Dendritic cell treated with granulocyte-macrophage colony-stimulating factor and Interleukin-4, amounts not matched to agents 40 ng/mL and 50 ng/mL, for 4 days (primary cell): ENCODE data around the gene EPN1.
A peak's percentile ranks its signal among the peaks of the same experiment; 100 is the strongest.

ENCODE experiments used
- H3K27ac Mint-ChIP-seq: one replicate; pipeline ENCODE4 v1.8.0; 2022; ENCODE audit warnings: mild to moderate bottlenecking, mixed read lengths
- H3K27me3 Mint-ChIP-seq: one replicate; pipeline ENCODE4 v1.8.0; 2022; ENCODE audit warnings: mild to moderate bottlenecking, mixed read lengths
- H3K36me3 Mint-ChIP-seq: one replicate; pipeline ENCODE4 v1.8.0; 2022; ENCODE audit warnings: low read depth, mixed read lengths
- H3K4me1 Mint-ChIP-seq: one replicate; pipeline ENCODE4 v1.8.0; 2022; ENCODE audit warnings: low read depth, mixed read lengths
- H3K4me3 Mint-ChIP-seq: one replicate; pipeline ENCODE4 v1.8.0; 2022; ENCODE audit warnings: mild to moderate bottlenecking, moderate library complexity, mixed read lengths
- H3K9me3 Mint-ChIP-seq: one replicate; pipeline ENCODE4 v1.8.0; 2022; ENCODE audit warnings: mixed read lengths
- intact Hi-C: fragments of 100-400 bp; cut with micrococcal nuclease; formaldehyde crosslinking; loops from one replicate; pipeline ENCODE4 v1.15.0; 2022

Gene EPN1

GRCh38 chr19:55642153-55643002 is 32.6 kb upstream of the EPN1 start:
- peaks cover 77% of the 10 kb centered on the region for H3K4me1 Mint-ChIP-seq
- H3K36me3 Mint-ChIP-seq, result peaks cover 63% of the 10 kb centered on the region
- peak overlapping the region; percentile 96 for H3K4me3 Mint-ChIP-seq
- H3K9me3 Mint-ChIP-seq, result no peaks in the 10 kb centered on the region
- peak overlapping the region; percentile 89 for H3K27ac Mint-ChIP-seq
- intact Hi-C loops, result no loop called here
- no peaks in the 10 kb centered on the region for H3K27me3 Mint-ChIP-seq

- Mint-ChIP-seq H3K27ac (peak within 1 kb of the TSS; percentile 89), H3K4me3 (peak within 1 kb of the TSS; percentile 96), H3K27me3 (no peaks in the 10 kb centered on the region), H3K4me1 (peaks cover 74% of the 10 kb centered on the region), H3K36me3 (peaks cover 55% of the 10 kb centered on the region), H3K9me3 (no peaks in the 10 kb centered on the region)
- intact Hi-C loops, result no loop called here
Measured at GRCh38 chr19:55643003-55643886, 31.8 kb upstream of the EPN1 start, which contains the start of gene ZNF581. TSS of gene ZNF581 (plus strand) at chr19:55643649. CDS start at chr19:55644572, 923 bp downstream.

- Mint-ChIP-seq H3K9me3 (no peaks in the 10 kb centered on the region), H3K27ac (peak overlapping the region; percentile 89), H3K4me3 (peak overlapping the region; percentile 96), H3K4me1 (peaks cover 76% of the 10 kb centered on the region), H3K36me3 (peaks cover 55% of the 10 kb centered on the region), H3K27me3 (peaks cover 3% of the 10 kb centered on the region)
- intact Hi-C loops, result no loop called here
Measured at GRCh38 chr19:55643887-55644176, 31.2 kb upstream of the EPN1 start.

GRCh38 chr19:55644191-55644833 is 30.7 kb upstream of the EPN1 start:
- peak overlapping the region; percentile 96 for H3K4me3 Mint-ChIP-seq
- peak overlapping the region; percentile 89 for H3K27ac Mint-ChIP-seq
- no peaks in the 10 kb centered on the region for H3K9me3 Mint-ChIP-seq
- peaks cover 76% of the 10 kb centered on the region for H3K4me1 Mint-ChIP-seq
- peaks cover 57% of the 10 kb centered on the region for H3K36me3 Mint-ChIP-seq
- intact Hi-C loops, result no loop called here
- H3K27me3 Mint-ChIP-seq, result peaks cover 4% of the 10 kb centered on the region

- peaks cover 78% of the 10 kb centered on the region for H3K4me1 Mint-ChIP-seq
- H3K36me3 Mint-ChIP-seq, result peaks cover 63% of the 10 kb centered on the region
- H3K27ac Mint-ChIP-seq, result peak overlapping the region; percentile 89
- peaks cover 4% of the 10 kb centered on the region for H3K27me3 Mint-ChIP-seq
- peak overlapping the region; percentile 96 for H3K4me3 Mint-ChIP-seq
- no peaks in the 10 kb centered on the region for H3K9me3 Mint-ChIP-seq
- intact Hi-C loops, result no loop called here
Measured at GRCh38 chr19:55644842-55645511, 30.0 kb upstream of the EPN1 start.

- Mint-ChIP-seq H3K4me1 (peaks cover 78% of the 10 kb centered on the region), H3K36me3 (peaks cover 68% of the 10 kb centered on the region), H3K9me3 (no peaks in the 10 kb centered on the region), H3K4me3 (no peak overlapping the region), H3K27me3 (peaks cover 4% of the 10 kb centered on the region), H3K27ac (no peak overlapping the region)
- intact Hi-C loops, result no loop called here
Measured at GRCh38 chr19:55645512-55645881, 29.5 kb upstream of the EPN1 start.

GRCh38 chr19:55646889-55647731 is 27.9 kb upstream of the EPN1 start:
- intact Hi-C loops, result no loop called here
- Mint-ChIP-seq H3K9me3 (no peaks in the 10 kb centered on the region), H3K4me3 (peak overlapping the region; percentile 93), H3K4me1 (peaks cover 73% of the 10 kb centered on the region), H3K27me3 (peaks cover 4% of the 10 kb centered on the region), H3K36me3 (peaks cover 76% of the 10 kb centered on the region), H3K27ac (peak overlapping the region; percentile 83)

- intact Hi-C loops, result no loop called here
- peak within 1 kb of the TSS; percentile 93 for H3K4me3 Mint-ChIP-seq
- peaks cover 79% of the 10 kb centered on the region for H3K36me3 Mint-ChIP-seq
- H3K27me3 Mint-ChIP-seq, result peaks cover 4% of the 10 kb centered on the region
- H3K27ac Mint-ChIP-seq, result peak within 1 kb of the TSS; percentile 83
- no peaks in the 10 kb centered on the region for H3K9me3 Mint-ChIP-seq
- peaks cover 65% of the 10 kb centered on the region for H3K4me1 Mint-ChIP-seq
Measured at GRCh38 chr19:55647732-55648584, 27.1 kb upstream of the EPN1 start, which contains the start of gene CCDC106. TSS of gene CCDC106 (plus strand) at chr19:55648212. CDS start at chr19:55649047, 835 bp downstream.

GRCh38 chr19:55648585-55649267 is 26.3 kb upstream of the EPN1 start:
- peaks cover 74% of the 10 kb centered on the region for H3K36me3 Mint-ChIP-seq
- H3K27me3 Mint-ChIP-seq, result peaks cover 4% of the 10 kb centered on the region
- peak overlapping the region; percentile 83 for H3K27ac Mint-ChIP-seq
- intact Hi-C loops, result no loop called here
- peaks cover 58% of the 10 kb centered on the region for H3K4me1 Mint-ChIP-seq
- H3K9me3 Mint-ChIP-seq, result no peaks in the 10 kb centered on the region
- H3K4me3 Mint-ChIP-seq, result peak overlapping the region; percentile 93

GRCh38 chr19:55649268-55650125 is 25.5 kb upstream of the EPN1 start:
- Mint-ChIP-seq H3K4me1 (peaks cover 51% of the 10 kb centered on the region), H3K4me3 (peak overlapping the region; percentile 93), H3K9me3 (no peaks in the 10 kb centered on the region), H3K27ac (peak overlapping the region; percentile 83), H3K27me3 (peaks cover 4% of the 10 kb centered on the region), H3K36me3 (peaks cover 74% of the 10 kb centered on the region)
- intact Hi-C loops, result no loop called here

- no peak overlapping the region for H3K4me3 Mint-ChIP-seq
- H3K27ac Mint-ChIP-seq, result peak overlapping the region; percentile 2
- H3K27me3 Mint-ChIP-seq, result peaks cover 4% of the 10 kb centered on the region
- H3K36me3 Mint-ChIP-seq, result peaks cover 74% of the 10 kb centered on the region
- no peaks in the 10 kb centered on the region for H3K9me3 Mint-ChIP-seq
- intact Hi-C loops, result no loop called here
- H3K4me1 Mint-ChIP-seq, result peaks cover 44% of the 10 kb centered on the region
Measured at GRCh38 chr19:55650126-55650557, 24.9 kb upstream of the EPN1 start.
